ENCODE data around the gene ZNF410.

DNA sequence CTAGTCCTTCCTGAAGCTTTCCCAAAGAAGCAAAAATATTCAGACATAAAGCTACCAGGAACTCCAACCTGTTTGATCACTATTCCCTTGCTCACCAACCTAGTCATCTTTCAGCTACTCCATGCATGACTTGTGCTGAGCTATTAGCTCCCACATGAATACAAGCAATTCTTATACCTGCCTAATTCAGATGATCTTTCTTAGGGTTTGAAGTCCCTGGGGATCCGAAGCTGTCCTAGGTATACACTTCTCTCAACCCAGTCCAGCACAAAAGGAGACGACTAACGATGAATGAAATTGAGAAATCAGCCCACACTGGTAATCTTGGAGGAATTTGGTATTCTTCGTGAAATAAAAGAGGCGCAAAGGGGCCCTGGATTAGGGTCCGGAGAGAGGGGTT is 35.7 kb upstream of the ZNF410 start:
- TF ChIP-seq, protein P1, sequence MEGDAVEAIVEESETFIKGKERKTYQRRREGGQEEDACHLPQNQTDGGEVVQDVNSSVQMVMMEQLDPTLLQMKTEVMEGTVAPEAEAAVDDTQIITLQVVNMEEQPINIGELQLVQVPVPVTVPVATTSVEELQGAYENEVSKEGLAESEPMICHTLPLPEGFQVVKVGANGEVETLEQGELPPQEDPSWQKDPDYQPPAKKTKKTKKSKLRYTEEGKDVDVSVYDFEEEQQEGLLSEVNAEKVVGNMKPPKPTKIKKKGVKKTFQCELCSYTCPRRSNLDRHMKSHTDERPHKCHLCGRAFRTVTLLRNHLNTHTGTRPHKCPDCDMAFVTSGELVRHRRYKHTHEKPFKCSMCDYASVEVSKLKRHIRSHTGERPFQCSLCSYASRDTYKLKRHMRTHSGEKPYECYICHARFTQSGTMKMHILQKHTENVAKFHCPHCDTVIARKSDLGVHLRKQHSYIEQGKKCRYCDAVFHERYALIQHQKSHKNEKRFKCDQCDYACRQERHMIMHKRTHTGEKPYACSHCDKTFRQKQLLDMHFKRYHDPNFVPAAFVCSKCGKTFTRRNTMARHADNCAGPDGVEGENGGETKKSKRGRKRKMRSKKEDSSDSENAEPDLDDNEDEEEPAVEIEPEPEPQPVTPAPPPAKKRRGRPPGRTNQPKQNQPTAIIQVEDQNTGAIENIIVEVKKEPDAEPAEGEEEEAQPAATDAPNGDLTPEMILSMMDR (IDR thresholded peaks at IDR 0.05) = no peak
- no peak for TF ChIP-seq POLR2A (IDR thresholded peaks at IDR 0.05)
